GM12878 (cell line): ENCODE data around the gene PDZD7. TPM values are rescaled to one million over a fixed set of nuclear protein-coding genes. Genes with fewer than 3 reads are reported as not detected.

Experiments
- ATAC-seq: fragments of 200-7000 bp; cut with Tn5 transposase; 3 replicates; pipeline ENCODE4 v1.9.1; 2020; ENCODE audit warnings: mild to moderate bottlenecking, moderate library complexity
- BruUV-seq: library from RNA; stranded (reverse); fragments of 400-500 nt; replicated peaks from 2 replicates; lab custom pipeline; 2021; lab: Mats Ljungman, UMichigan
- CTCF ChIA-PET: fragments of 300-600 bp; sonication (Branson Sonifier 250); formaldehyde crosslinking; extraction: SDS; loops from one replicate; lab custom pipeline; 2021; ENCODE audit warnings: inconsistent platforms; lab: Yijun Ruan, JAX
- POLR2A ChIA-PET: fragments of 350-600 bp; formaldehyde crosslinking; extraction: SDS; loops from one replicate; lab custom pipeline; 2021; ENCODE audit warnings: inconsistent platforms; lab: Charles Lee
- RAD21 ChIA-PET: fragments of 300-600 bp; sonication (Branson Sonifier 250); formaldehyde crosslinking; loops from one replicate; lab custom pipeline; 2023; ENCODE audit warnings: antibody characterized with exemption; ENCODE audit not compliant: unreplicated experiment; lab: Charles Lee
- SMC1A ChIA-PET: fragments of 300-600 bp; sonication (Branson Sonifier 250); formaldehyde crosslinking; loops from one replicate; lab custom pipeline; 2023; ENCODE audit not compliant: unreplicated experiment, uncharacterized antibody; lab: Charles Lee
- DNase-seq: peaks from one replicate; pipeline ENCODE4 v3.0.0-alpha.2; 2011; ENCODE audit warnings: low read depth, low spot score
- FAIRE-seq: peaks from 3 replicates; lab custom pipeline; 2011; peaks lifted over from hg19 to GRCh38; lab: Jason Lieb, UNC
- H2AFZ ChIP-seq: 2 replicates; pipeline ENCODE4 v1.6.0; 2011; ENCODE audit warnings: low read depth, low read length, control low read depth; ENCODE audit not compliant: control insufficient read depth
- H3K27ac ChIP-seq: 2 replicates; pipeline ENCODE4 v1.5.1; 2011; ENCODE audit warnings: control low read depth; ENCODE audit not compliant: control insufficient read depth, insufficient read depth
- H3K27me3 ChIP-seq, 2 experiments: replicated peaks in 1 of 2; 2 replicates each; pipeline versions ENCODE4 v1.6.0 to v1.6.1; 2011; ENCODE audit warnings: low read length in 1 of 2; ENCODE audit not compliant: control insufficient read depth in 2 of 2, insufficient read depth in 2 of 2
- H3K36me3 ChIP-seq, 2 experiments: 2 replicates each; pipeline ENCODE4 v1.5.1; 2011; ENCODE audit warnings: low read length in 1 of 2; ENCODE audit not compliant: control insufficient read depth in 2 of 2, insufficient read depth in 2 of 2
- H3K4me1 ChIP-seq: 2 replicates; pipeline ENCODE4 v1.6.1; 2011; ENCODE audit warnings: mild to moderate bottlenecking, low read length, moderate library complexity, mixed read lengths; ENCODE audit not compliant: control insufficient read depth, insufficient read depth
- H3K4me2 ChIP-seq: 2 replicates; pipeline ENCODE4 v1.6.0; 2011; ENCODE audit warnings: control low read depth; ENCODE audit not compliant: control insufficient read depth, insufficient read depth
- H3K4me3 ChIP-seq: fragments of 200-600 bp; sonication (generic); 2 replicates; pipeline ENCODE4 v1.5.1; 2016
- H3K79me2 ChIP-seq: 2 replicates; pipeline ENCODE4 v1.6.0; 2011; ENCODE audit warnings: low read length; ENCODE audit not compliant: control insufficient read depth, insufficient read depth
- H3K9ac ChIP-seq: 2 replicates; pipeline ENCODE4 v1.8.0; 2011; ENCODE audit warnings: low read length, control low read depth, mixed read lengths; ENCODE audit not compliant: control insufficient read depth, insufficient read depth
- H3K9me3 ChIP-seq: replicated peaks from 3 replicates; pipeline ENCODE4 v1.5.1; 2011; ENCODE audit warnings: mild to moderate bottlenecking, low read length; ENCODE audit not compliant: control insufficient read depth, insufficient read depth
- H4K20me1 ChIP-seq: 2 replicates; pipeline ENCODE4 v1.6.0; 2011; ENCODE audit not compliant: control insufficient read depth, insufficient read depth
- CREM ChIP-seq: IDR thresholded peaks from 2 replicates; pipeline ENCODE4 v1.6.1; 2014; ENCODE audit warnings: antibody characterized with exemption, low read depth
- FOS ChIP-seq: IDR thresholded peaks from 3 replicates; pipeline ENCODE4 v1.6.1; 2011; ENCODE audit warnings: borderline replicate concordance; ENCODE audit not compliant: insufficient read length; ENCODE audit errors: extremely low read depth
- GABPA ChIP-seq: IDR thresholded peaks from 2 replicates; pipeline ENCODE4 v1.6.1; 2014; ENCODE audit warnings: antibody characterized with exemption, low read depth, mild to moderate bottlenecking, inconsistent platforms
- HDAC2 ChIP-seq: fragments of 200-600 bp; sonication (generic); IDR thresholded peaks from 2 replicates; pipeline ENCODE4 v1.6.1; 2017
- NR2C1 ChIP-seq: fragments of 450-650 bp; IDR thresholded peaks from 2 replicates; pipeline ENCODE4 v1.6.1; 2017; ENCODE audit warnings: antibody characterized with exemption, mild to moderate bottlenecking, moderate library complexity
- RAD51 ChIP-seq: fragments of 450-650 bp; IDR thresholded peaks from 2 replicates; pipeline ENCODE4 v1.6.1; 2016; ENCODE audit warnings: moderate library complexity, mild to moderate bottlenecking, inconsistent platforms
- ZZZ3 ChIP-seq: IDR thresholded peaks from 2 replicates; pipeline ENCODE4 v1.6.1; 2011; ENCODE audit warnings: low read depth; ENCODE audit not compliant: control insufficient read depth, insufficient read length
- WGBS: methylation state at CpG from one replicate; pipeline ENCODE4 v1.1.6; 2016; ENCODE audit warnings: low lambda C conversion rate; ENCODE audit not compliant: insufficient replicate concordance, insufficient coverage; ENCODE audit errors: missing lambda C conversion rate; 5-methylcytosine and 5-hydroxymethylcytosine counted together
- in situ Hi-C: fragments of 300-500 bp; cut with MboI; formaldehyde crosslinking; loops from 9 replicates; pipeline ENCODE4 v1.14.3; 2018; ENCODE audit warnings: mixed read lengths
- intact Hi-C: fragments of 100-400 bp; cut with micrococcal nuclease; formaldehyde crosslinking; loops from one replicate; pipeline ENCODE4 v1.14.2; 2022; ENCODE audit not compliant: unreplicated experiment
- polyA plus RNA-seq, 11 experiments: library from polyadenylated mRNA; depleted of rRNA in 4 of 11; unstranded in 6 of 11; stranded (reverse) in 5 of 11; fragments of >200 nt; fragmentation: Nextera tagmentation in 4 of 11; fragmentation: Illumina TruSeq in 1 of 11; extraction: Ambion mirVana in 4 of 11; extraction: Trizol in 1 of 11; gene quantifications; 1 replicate in 1 of 11; 2 replicates in 10 of 11; pipeline versions ENCODE4 v1.2.1 to v1.2.3, GENCODE V29; 2011 to 2016; ENCODE audit warnings: inconsistent platforms in 2 of 11, missing spikeins in 2 of 11, low read depth in 1 of 11
- total RNA-seq, 4 experiments: library from RNA; depleted of rRNA in 3 of 4; stranded (reverse); fragments of >200 nt in 3 of 4; fragmentation: Illumina TruSeq in 1 of 4; extraction: Trizol in 1 of 4; gene quantifications; 2 replicates each; pipeline versions ENCODE4 v1.2.1 to v1.2.3, GENCODE V29; 2013 to 2021
- TF ChIP-seq, protein P1 (sequence below): IDR thresholded peaks from 2 replicates; pipeline ENCODE4 v1.6.1; 2012; ENCODE audit warnings: low read depth, low read length, improper control_type of control experiment
- TF ChIP-seq, protein P2 (sequence below): fragments of 450-650 bp; IDR thresholded peaks from 2 replicates; pipeline ENCODE4 v1.6.1; 2018; ENCODE audit warnings: mild to moderate bottlenecking, low read depth, moderate library complexity; ENCODE audit not compliant: partially characterized antibody
- TF ChIP-seq, protein P3 (sequence below): IDR thresholded peaks from 2 replicates; pipeline ENCODE4 v1.6.1; 2011; ENCODE audit warnings: mild to moderate bottlenecking, low read depth, low read length, moderate library complexity; ENCODE audit not compliant: insufficient replicate concordance
- TF ChIP-seq, protein P4 (sequence below): IDR thresholded peaks from 2 replicates; pipeline ENCODE4 v1.6.1; 2012; ENCODE audit warnings: low read depth, low read length, improper control_type of control experiment

PDZD7 gene
- total and polyA plus RNA-seq, 10 of the 15 experiments (the other 5 are each of a cell fraction or from before 2014, with no cell fraction given), result 0.01 to 0.20 (median 0.03) TPM; not detected in 7

DNA sequence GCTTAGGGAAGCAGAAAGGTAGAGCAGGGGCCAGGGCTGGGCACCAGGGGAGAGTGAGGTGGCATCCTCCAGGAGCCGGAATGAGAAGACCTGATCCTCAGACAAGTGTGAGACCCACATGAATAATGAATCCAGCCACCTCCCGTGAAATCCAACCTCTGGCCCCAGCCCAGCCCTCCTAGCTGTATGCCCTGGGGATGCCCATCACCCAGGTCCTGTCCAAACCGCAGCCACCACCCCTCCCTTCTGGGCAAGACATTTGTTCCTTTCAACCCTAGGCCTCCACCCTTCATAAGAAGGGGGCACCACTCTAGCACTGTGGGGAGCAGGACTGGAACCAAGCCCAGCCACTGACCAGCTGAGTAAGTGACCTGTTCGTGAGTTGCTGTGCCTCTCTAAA lies 9.7 kb downstream of the PDZD7 start:
- TF ChIP-seq NR2C1, result no peak
- no peak for TF ChIP-seq FOS
- no peak for TF ChIP-seq ZZZ3
- no peak for TF ChIP-seq RAD51
- TF ChIP-seq, protein P1, sequence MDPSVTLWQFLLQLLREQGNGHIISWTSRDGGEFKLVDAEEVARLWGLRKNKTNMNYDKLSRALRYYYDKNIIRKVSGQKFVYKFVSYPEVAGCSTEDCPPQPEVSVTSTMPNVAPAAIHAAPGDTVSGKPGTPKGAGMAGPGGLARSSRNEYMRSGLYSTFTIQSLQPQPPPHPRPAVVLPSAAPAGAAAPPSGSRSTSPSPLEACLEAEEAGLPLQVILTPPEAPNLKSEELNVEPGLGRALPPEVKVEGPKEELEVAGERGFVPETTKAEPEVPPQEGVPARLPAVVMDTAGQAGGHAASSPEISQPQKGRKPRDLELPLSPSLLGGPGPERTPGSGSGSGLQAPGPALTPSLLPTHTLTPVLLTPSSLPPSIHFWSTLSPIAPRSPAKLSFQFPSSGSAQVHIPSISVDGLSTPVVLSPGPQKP, result no peak
- Histone ChIP-seq H3K36me3 (no peaks in the 10 kb centered on the region), H4K20me1 (no peaks in the 10 kb centered on the region), H3K4me1 (peaks cover 9% of the 10 kb centered on the region), H3K79me2 (no peaks in the 10 kb centered on the region), H3K27ac (no peak overlapping the region), H3K27me3 (peaks cover 10% of the 10 kb centered on the region in 2 experiments; a peak in 3 of 4 replicates), H2AFZ (no peak overlapping the region), H3K9me3 (no peaks in the 10 kb centered on the region), H3K9ac (no peak overlapping the region), H3K4me2 (no peak overlapping the region), H3K4me3 (no peak overlapping the region)
- 41% methylated on average over 4 of the region's 4 CpGs for WGBS
- SMC1A ChIA-PET, result no interaction called here
- intact Hi-C loops, result no loop called here
- POLR2A ChIA-PET, result no interaction called here
- ATAC-seq (no peak), DNase-seq (no peak), FAIRE-seq (no peak)
- RAD21 ChIA-PET, result no interaction called here
- in situ Hi-C loops, result no loop called here
- BruUV-seq, result no TSS peak
- CTCF ChIA-PET, result no interaction called here

DNA sequence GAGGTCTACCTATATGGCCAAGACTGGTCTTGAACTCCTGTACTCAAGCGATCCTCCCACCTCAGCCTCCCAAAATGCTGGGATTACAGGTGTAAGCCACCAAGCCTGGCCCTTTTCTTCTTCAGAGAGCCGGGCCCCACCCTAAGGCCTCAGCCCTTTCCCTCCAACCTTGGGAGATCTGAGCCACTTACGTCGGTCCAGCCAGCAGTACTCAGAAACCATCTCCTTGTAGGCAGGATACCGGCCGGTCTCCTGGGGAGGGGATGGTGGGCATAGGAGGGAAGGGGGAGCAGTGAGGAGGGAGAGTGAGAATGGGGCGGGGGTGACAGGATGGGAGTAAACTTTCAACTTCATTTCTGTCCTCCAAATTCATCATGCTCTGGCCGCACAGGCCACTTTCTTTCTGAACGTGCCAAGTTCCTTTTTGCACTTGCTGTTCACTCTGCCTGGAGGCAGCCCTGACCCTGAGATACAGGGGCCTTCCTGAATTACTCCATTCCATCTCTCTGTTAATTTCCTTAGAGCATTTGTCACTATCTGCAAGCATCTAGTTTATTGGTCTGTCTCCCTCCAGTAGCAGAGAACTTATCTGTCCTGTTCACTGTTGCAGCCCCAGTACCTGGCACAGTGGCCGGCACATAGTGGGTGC lies 10.4 kb downstream of the PDZD7 start:
- no peak overlapping the region for H3K9ac ChIP-seq
- H3K36me3 ChIP-seq, result no peaks in the 10 kb centered on the region
- BruUV-seq, result no TSS peak
- no peak overlapping the region for H3K4me3 ChIP-seq
- H3K27ac ChIP-seq, result no peak overlapping the region
- H3K4me1 ChIP-seq, result peaks cover 9% of the 10 kb centered on the region
- no peaks in the 10 kb centered on the region for H4K20me1 ChIP-seq
- ChIA-PET RAD21 (interaction anchor here (1.8 kb wide), 1 partner anchor 47 kb away, joined by 8 read pairs; no protein-coding TSS in a partner anchor), SMC1A (no interaction called here), CTCF (interaction anchor here (3.7 to 4.7 kb wide), 2 partner anchors 30 to 48 kb away, joined by 28 to 30 read pairs; no protein-coding TSS in a partner anchor), POLR2A (interaction anchor here (0.6 kb wide), 1 partner anchor 170 kb away, joined by 3 read pairs; no protein-coding TSS in a partner anchor)
- no peaks in the 10 kb centered on the region for H3K9me3 ChIP-seq
- ATAC-seq (no peak), DNase-seq (no peak), FAIRE-seq (no peak)
- H3K27me3 ChIP-seq, result peaks cover 10% of the 10 kb centered on the region in 2 experiments; a peak in 3 of 4 replicates
- intact Hi-C loops (no loop called here), in situ Hi-C loops (no loop called here)
- H2AFZ ChIP-seq, result no peak overlapping the region
- 64% methylated on average over 10 of the region's 10 CpGs for WGBS
- no peaks in the 10 kb centered on the region for H3K79me2 ChIP-seq
- H3K4me2 ChIP-seq, result no peak overlapping the region
- TF ChIP-seq CREM (no peak), GABPA (no peak), HDAC2 (no peak)
- TF ChIP-seq, protein P2, sequence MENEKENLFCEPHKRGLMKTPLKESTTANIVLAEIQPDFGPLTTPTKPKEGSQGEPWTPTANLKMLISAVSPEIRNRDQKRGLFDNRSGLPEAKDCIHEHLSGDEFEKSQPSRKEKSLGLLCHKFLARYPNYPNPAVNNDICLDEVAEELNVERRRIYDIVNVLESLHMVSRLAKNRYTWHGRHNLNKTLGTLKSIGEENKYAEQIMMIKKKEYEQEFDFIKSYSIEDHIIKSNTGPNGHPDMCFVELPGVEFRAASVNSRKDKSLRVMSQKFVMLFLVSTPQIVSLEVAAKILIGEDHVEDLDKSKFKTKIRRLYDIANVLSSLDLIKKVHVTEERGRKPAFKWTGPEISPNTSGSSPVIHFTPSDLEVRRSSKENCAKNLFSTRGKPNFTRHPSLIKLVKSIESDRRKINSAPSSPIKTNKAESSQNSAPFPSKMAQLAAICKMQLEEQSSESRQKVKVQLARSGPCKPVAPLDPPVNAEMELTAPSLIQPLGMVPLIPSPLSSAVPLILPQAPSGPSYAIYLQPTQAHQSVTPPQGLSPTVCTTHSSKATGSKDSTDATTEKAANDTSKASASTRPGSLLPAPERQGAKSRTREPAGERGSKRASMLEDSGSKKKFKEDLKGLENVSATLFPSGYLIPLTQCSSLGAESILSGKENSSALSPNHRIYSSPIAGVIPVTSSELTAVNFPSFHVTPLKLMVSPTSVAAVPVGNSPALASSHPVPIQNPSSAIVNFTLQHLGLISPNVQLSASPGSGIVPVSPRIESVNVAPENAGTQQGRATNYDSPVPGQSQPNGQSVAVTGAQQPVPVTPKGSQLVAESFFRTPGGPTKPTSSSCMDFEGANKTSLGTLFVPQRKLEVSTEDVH, result no peak
- TF ChIP-seq, protein P3, sequence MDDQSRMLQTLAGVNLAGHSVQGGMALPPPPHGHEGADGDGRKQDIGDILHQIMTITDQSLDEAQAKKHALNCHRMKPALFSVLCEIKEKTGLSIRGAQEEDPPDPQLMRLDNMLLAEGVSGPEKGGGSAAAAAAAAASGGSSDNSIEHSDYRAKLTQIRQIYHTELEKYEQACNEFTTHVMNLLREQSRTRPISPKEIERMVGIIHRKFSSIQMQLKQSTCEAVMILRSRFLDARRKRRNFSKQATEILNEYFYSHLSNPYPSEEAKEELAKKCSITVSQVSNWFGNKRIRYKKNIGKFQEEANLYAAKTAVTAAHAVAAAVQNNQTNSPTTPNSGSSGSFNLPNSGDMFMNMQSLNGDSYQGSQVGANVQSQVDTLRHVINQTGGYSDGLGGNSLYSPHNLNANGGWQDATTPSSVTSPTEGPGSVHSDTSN, result no peak
- TF ChIP-seq, protein P4, sequence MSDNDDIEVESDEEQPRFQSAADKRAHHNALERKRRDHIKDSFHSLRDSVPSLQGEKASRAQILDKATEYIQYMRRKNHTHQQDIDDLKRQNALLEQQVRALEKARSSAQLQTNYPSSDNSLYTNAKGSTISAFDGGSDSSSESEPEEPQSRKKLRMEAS, result no peak
